ENCODE data around the gene CYP4F11.
"Not testable (repeated sequence)": the region's sequence is repeated elsewhere in the genome, so short reads cannot be mapped to it uniquely, and the experiment has no call there.

Gene CYP4F11

GRCh38 chr19:15874821-15875474 lies 59.4 kb downstream of the CYP4F11 start:
- DNase-seq (ENCODE audit: low spot score) = no peak

- not testable (repeated sequence) for DNase-seq (ENCODE audit: low spot score)
Observed at GRCh38 chr19:15873771-15874170, 60.6 kb downstream of the CYP4F11 start.

- no peak for DNase-seq (ENCODE audit: low spot score)
Observed at GRCh38 chr19:15871570-15871969, 62.8 kb downstream of the CYP4F11 start.

GRCh38 chr19:15869873-15870272 lies 64.5 kb downstream of the CYP4F11 start:
- no peak for DNase-seq (ENCODE audit: low spot score)

- peak; percentile 31 for DNase-seq (ENCODE audit: low spot score)
Observed at GRCh38 chr19:15869109-15869555, 65.2 kb downstream of the CYP4F11 start.

- DNase-seq (ENCODE audit: low spot score) = no peak
Observed at GRCh38 chr19:15866636-15867035, 67.7 kb downstream of the CYP4F11 start.

- DNase-seq (ENCODE audit: low spot score) = no peak
Observed at GRCh38 chr19:15864824-15865223, 69.5 kb downstream of the CYP4F11 start.

- DNase-seq (ENCODE audit: low spot score) = no peak
Observed at GRCh38 chr19:15863272-15863671, 71.1 kb downstream of the CYP4F11 start.

GRCh38 chr19:15862444-15862843 lies 71.9 kb downstream of the CYP4F11 start:
- DNase-seq (ENCODE audit: low spot score) = no peak

Data from iPS-NIHi11 (cell line).